PC-9 (cell line): ENCODE results near the gene ADGRG4.

Source experiments
- CTCF ChIP-seq: fragments of 200-600 bp; sonication (generic); conservative IDR thresholded peaks from 2 replicates; pipeline ENCODE4 v1.6.1; 2017; ENCODE audit warnings: mixed run types, antibody characterized with exemption, mild to moderate bottlenecking, moderate library complexity
- EZH2 ChIP-seq: fragments of 200-600 bp; sonication (generic); IDR thresholded peaks from 2 replicates; pipeline ENCODE4 v1.8.0; 2017; ENCODE audit warnings: antibody characterized with exemption, low read depth

GRCh38 chrX:136453114-136453513, 152.4 kb downstream of the ADGRG4 start:
- no peak for TF ChIP-seq CTCF
- no peak for TF ChIP-seq EZH2
